Neural cell (in vitro differentiated cells): ENCODE measurements around the gene STUB1. TPM values are rescaled to one million over a fixed set of nuclear protein-coding genes. Genes with fewer than 3 reads are reported as not detected.

ENCODE experiments used
- H2AFZ ChIP-seq: fragments of 200-600, 300-800 bp; sonication (generic), shearing (Covaris generic); 2 replicates; pipeline ENCODE4 v1.6.0; 2014; ENCODE audit warnings: low read depth, mild to moderate bottlenecking, antibody characterized with exemption, low read length, moderate library complexity
- H3F3A ChIP-seq: fragments of 200-600 bp; shearing (Covaris generic); 2 replicates; pipeline ENCODE4 v1.6.1; 2016; ENCODE audit warnings: mild to moderate bottlenecking, moderate library complexity, mixed read lengths, antibody characterized with exemption, low read length; ENCODE audit not compliant: insufficient read depth, poor library complexity, severe bottlenecking
- H3K27ac ChIP-seq: fragments of 200-600, 300-800 bp; sonication (generic), shearing (Covaris generic); 2 replicates; pipeline ENCODE4 v1.5.1; 2014; ENCODE audit warnings: mild to moderate bottlenecking, low read length, moderate library complexity
- H3K27me3 ChIP-seq: fragments of 300-800, 200-600 bp; sonication (generic), shearing (Covaris generic); 2 replicates; pipeline ENCODE4 v1.6.0; 2014; ENCODE audit warnings: mild to moderate bottlenecking, low read depth, low read length, moderate library complexity; ENCODE audit not compliant: insufficient read depth
- H3K36me3 ChIP-seq: fragments of 300-800, 200-600 bp; sonication (generic), shearing (Covaris generic); 2 replicates; pipeline ENCODE4 v1.5.1; 2014; ENCODE audit warnings: mild to moderate bottlenecking, antibody characterized with exemption, low read length, moderate library complexity; ENCODE audit not compliant: insufficient read depth
- H3K4me2 ChIP-seq: fragments of 300-800, 200-600 bp; sonication (generic), shearing (Covaris generic); 2 replicates; pipeline ENCODE4 v1.6.0; 2014; ENCODE audit warnings: mild to moderate bottlenecking, low read length
- H3K4me3 ChIP-seq: fragments of 300-800, 200-600 bp; sonication (generic), shearing (Covaris generic); 2 replicates; pipeline ENCODE4 v1.5.1; 2014; ENCODE audit warnings: mild to moderate bottlenecking, low read length, moderate library complexity
- H3K79me2 ChIP-seq: fragments of 200-600 bp; shearing (Covaris generic); replicated peaks from 2 replicates; pipeline ENCODE4 v1.6.0; 2014; ENCODE audit warnings: mild to moderate bottlenecking, low read length, moderate library complexity; ENCODE audit not compliant: insufficient read depth
- H3K9ac ChIP-seq: fragments of 300-800, 200-600 bp; sonication (generic), shearing (Covaris generic); 2 replicates; pipeline ENCODE4 v1.6.1; 2016; ENCODE audit warnings: mild to moderate bottlenecking, low read length, mixed read lengths
- H3K9me2 ChIP-seq: fragments of 200-600 bp; shearing (Covaris generic); 2 replicates; pipeline ENCODE4 v1.6.1; 2016; ENCODE audit warnings: mild to moderate bottlenecking, low read length, mixed read lengths; ENCODE audit not compliant: insufficient read depth
- H3K9me3 ChIP-seq: fragments of 200-600, 300-800 bp; sonication (generic), shearing (Covaris generic); 2 replicates; pipeline ENCODE4 v1.6.1; 2016; ENCODE audit warnings: mild to moderate bottlenecking, mixed run types, low read length, moderate library complexity, mixed read lengths
- H4K20me1 ChIP-seq: fragments of 200-600 bp; shearing (Covaris generic); 2 replicates; pipeline ENCODE4 v1.6.1; 2016; ENCODE audit warnings: mild to moderate bottlenecking, mixed run types; ENCODE audit not compliant: insufficient read depth
- CTCF ChIP-seq: fragments of 450-650 bp; IDR thresholded peaks from 2 replicates; pipeline ENCODE4 v1.5.1; 2014; ENCODE audit warnings: antibody characterized with exemption, mild to moderate bottlenecking, moderate library complexity; ENCODE audit not compliant: poor library complexity, severe bottlenecking
- EP300 ChIP-seq: fragments of 450-650 bp; conservative IDR thresholded peaks from 2 replicates; pipeline ENCODE4 v1.6.1; 2014; ENCODE audit warnings: antibody characterized with exemption, mild to moderate bottlenecking, moderate library complexity; ENCODE audit not compliant: poor library complexity, severe bottlenecking
- EZH2 ChIP-seq: fragments of 200-600, 300-800 bp; shearing (Covaris generic), sonication (generic); IDR thresholded peaks from 2 replicates; pipeline ENCODE4 v1.6.1; 2014; ENCODE audit warnings: antibody characterized with exemption, low read length, borderline replicate concordance, mild to moderate bottlenecking; ENCODE audit not compliant: insufficient read depth, poor library complexity, severe bottlenecking
- MXI1 ChIP-seq: fragments of 450-650 bp; conservative IDR thresholded peaks from 2 replicates; pipeline ENCODE4 v1.6.1; 2014; ENCODE audit warnings: antibody characterized with exemption, mild to moderate bottlenecking; ENCODE audit not compliant: poor library complexity, severe bottlenecking
- POLR2AphosphoS5 ChIP-seq: IDR thresholded peaks from 2 replicates; pipeline ENCODE4 v1.6.1; 2012
- RAD21 ChIP-seq: fragments of 450-650 bp; conservative IDR thresholded peaks from 2 replicates; pipeline ENCODE4 v1.6.1; 2014; ENCODE audit warnings: antibody characterized with exemption, mild to moderate bottlenecking, moderate library complexity
- REST ChIP-seq: IDR thresholded peaks from 2 replicates; pipeline ENCODE4 v1.6.1; 2012; ENCODE audit warnings: borderline replicate concordance
- SMC3 ChIP-seq: fragments of 450-650 bp; conservative IDR thresholded peaks from 2 replicates; pipeline ENCODE4 v1.6.1; 2014; ENCODE audit warnings: antibody characterized with exemption, mild to moderate bottlenecking, moderate library complexity; ENCODE audit not compliant: poor library complexity
- TAF1 ChIP-seq: IDR thresholded peaks from 2 replicates; pipeline ENCODE4 v1.6.1; 2012; ENCODE audit warnings: low read depth
- polyA plus RNA-seq: library from polyadenylated mRNA; depleted of rRNA; stranded (reverse); fragments of >200 nt; gene quantifications from 2 replicates; pipeline ENCODE4 v1.2.3, GENCODE V29; 2014

The STUB1 gene
- polyA plus RNA-seq, 1 donor from 2014 or later: 120 TPM

- H3K4me3 ChIP-seq: no peak overlapping the region
- no peaks in the 10 kb centered on the region for H3K36me3 ChIP-seq
- no peaks in the 10 kb centered on the region for H3F3A ChIP-seq
- no peak overlapping the region for H3K4me2 ChIP-seq
- no peaks in the 10 kb centered on the region for H3K9me2 ChIP-seq
- H3K27me3 ChIP-seq: no peaks in the 10 kb centered on the region
- peaks cover 9% of the 10 kb centered on the region for H3K79me2 ChIP-seq
- TF ChIP-seq REST: no peak
- no peak for TF ChIP-seq EZH2
- no peak for TF ChIP-seq RAD21
- no peak for TF ChIP-seq SMC3
- no peak for TF ChIP-seq POLR2AphosphoS5
- TF ChIP-seq CTCF: no peak
- TF ChIP-seq EP300: no peak
- TF ChIP-seq MXI1: no peak
- no peak for TF ChIP-seq TAF1
- H3K27ac ChIP-seq: no peak overlapping the region
- no peak overlapping the region for H3K9ac ChIP-seq
- H2AFZ ChIP-seq: no peak overlapping the region
- H4K20me1 ChIP-seq: no peaks in the 10 kb centered on the region
- no peaks in the 10 kb centered on the region for H3K9me3 ChIP-seq
Observed at GRCh38 chr16:666572-666971, 13.6 kb upstream of the STUB1 start.

GRCh38 chr16:667113-667779, 13.0 kb upstream of the STUB1 start:
- Histone ChIP-seq H3K27ac (no peak overlapping the region), H3K9ac (peak overlapping the region; percentile 37), H2AFZ (no peak overlapping the region), H4K20me1 (no peaks in the 10 kb centered on the region), H3K79me2 (peaks cover 9% of the 10 kb centered on the region), H3K36me3 (no peaks in the 10 kb centered on the region), H3F3A (no peaks in the 10 kb centered on the region), H3K4me2 (no peak overlapping the region), H3K27me3 (no peaks in the 10 kb centered on the region), H3K9me2 (no peaks in the 10 kb centered on the region), H3K9me3 (no peaks in the 10 kb centered on the region), H3K4me3 (peak overlapping the region; percentile 98)
- no peak for TF ChIP-seq TAF1
- TF ChIP-seq SMC3: no peak
- TF ChIP-seq CTCF: no peak
- TF ChIP-seq POLR2AphosphoS5: no peak
- TF ChIP-seq EP300: no peak
